Epithelial cell of prostate (primary cell): ENCODE data around the gene IQSEC1.

ENCODE experiments used
- DNase-seq: peaks from one replicate; pipeline ENCODE4 v3.0.0-alpha.2; 2011; ENCODE audit warnings: low read depth, low spot score
- H3K27ac ChIP-seq: fragments of 450-650 bp; 2 replicates; pipeline ENCODE4 v1.5.1; 2017; ENCODE audit warnings: mild to moderate bottlenecking

Gene IQSEC1

GRCh38 chr3:13008155-13008995, 64.9 kb downstream of the IQSEC1 start:
- no peak overlapping the region for H3K27ac ChIP-seq
- no peak for DNase-seq

- no peak for DNase-seq
- no peak overlapping the region for H3K27ac ChIP-seq
These were observed 65.8 kb downstream of the IQSEC1 start for GRCh38 chr3:13007251-13007941.

GRCh38 chr3:13006216-13006990, 66.8 kb downstream of the IQSEC1 start:
- no peak overlapping the region for H3K27ac ChIP-seq
- DNase-seq: no peak

GRCh38 chr3:13005301-13005700, 67.9 kb downstream of the IQSEC1 start:
- H3K27ac ChIP-seq: no peak overlapping the region
- no peak for DNase-seq

GRCh38 chr3:13004376-13004775, 68.9 kb downstream of the IQSEC1 start:
- H3K27ac ChIP-seq: no peak overlapping the region
- DNase-seq: no peak

GRCh38 chr3:13003608-13004007, 69.6 kb downstream of the IQSEC1 start:
- DNase-seq: no peak
- H3K27ac ChIP-seq: no peak overlapping the region

GRCh38 chr3:13002398-13003124, 70.7 kb downstream of the IQSEC1 start:
- no peak for DNase-seq
- no peak overlapping the region for H3K27ac ChIP-seq

GRCh38 chr3:12999147-13000140, 73.8 kb downstream of the IQSEC1 start:
- H3K27ac ChIP-seq: no peak overlapping the region
- DNase-seq: no peak

- no peak overlapping the region for H3K27ac ChIP-seq
These were observed 74.6 kb downstream of the IQSEC1 start for GRCh38 chr3:12998648-12999047.

GRCh38 chr3:12997387-12997786, 75.8 kb downstream of the IQSEC1 start:
- no peak overlapping the region for H3K27ac ChIP-seq
- no peak for DNase-seq

More at GRCh38 chr3:12998648-12999047, 74.6 kb downstream of the IQSEC1 start:
- DNase-seq: no peak

- no peak for DNase-seq
- H3K27ac ChIP-seq: no peak overlapping the region
These were observed 77.1 kb downstream of the IQSEC1 start for GRCh38 chr3:12996181-12996506.

GRCh38 chr3:12995389-12996180, 77.6 kb downstream of the IQSEC1 start:
- H3K27ac ChIP-seq: no peak overlapping the region
- DNase-seq: no peak

- H3K27ac ChIP-seq: no peak overlapping the region
- no peak for DNase-seq
These were observed 78.4 kb downstream of the IQSEC1 start for GRCh38 chr3:12994607-12995388.

GRCh38 chr3:12994357-12994606, 78.9 kb downstream of the IQSEC1 start:
- H3K27ac ChIP-seq: no peak overlapping the region
- no peak for DNase-seq

- DNase-seq: no peak
- no peak overlapping the region for H3K27ac ChIP-seq
These were observed 79.5 kb downstream of the IQSEC1 start for GRCh38 chr3:12993517-12994356.

- H3K27ac ChIP-seq: no peak overlapping the region
- no peak for DNase-seq
These were observed 80.4 kb downstream of the IQSEC1 start for GRCh38 chr3:12992629-12993516.
